Astrocyte (in vitro differentiated cells and primary cell): ENCODE results near the gene CFAP97D2.
"Not testable (repeated sequence)": the region's sequence is repeated elsewhere in the genome, so short reads cannot be mapped to it uniquely, and the experiment has no call there.

Experiments used
- EZH2 ChIP-seq: IDR thresholded peaks from 2 replicates; pipeline ENCODE4 v1.6.1; 2012; ENCODE audit warnings: mild to moderate bottlenecking, low read length, inconsistent platforms; ENCODE audit not compliant: insufficient read depth
- TF ChIP-seq, protein P1 (sequence below): IDR thresholded peaks from 2 replicates; pipeline ENCODE4 v1.5.1; 2011; ENCODE audit warnings: low read depth, mild to moderate bottlenecking, inconsistent platforms, low read length, moderate library complexity; ENCODE audit not compliant: insufficient read depth

DNA sequence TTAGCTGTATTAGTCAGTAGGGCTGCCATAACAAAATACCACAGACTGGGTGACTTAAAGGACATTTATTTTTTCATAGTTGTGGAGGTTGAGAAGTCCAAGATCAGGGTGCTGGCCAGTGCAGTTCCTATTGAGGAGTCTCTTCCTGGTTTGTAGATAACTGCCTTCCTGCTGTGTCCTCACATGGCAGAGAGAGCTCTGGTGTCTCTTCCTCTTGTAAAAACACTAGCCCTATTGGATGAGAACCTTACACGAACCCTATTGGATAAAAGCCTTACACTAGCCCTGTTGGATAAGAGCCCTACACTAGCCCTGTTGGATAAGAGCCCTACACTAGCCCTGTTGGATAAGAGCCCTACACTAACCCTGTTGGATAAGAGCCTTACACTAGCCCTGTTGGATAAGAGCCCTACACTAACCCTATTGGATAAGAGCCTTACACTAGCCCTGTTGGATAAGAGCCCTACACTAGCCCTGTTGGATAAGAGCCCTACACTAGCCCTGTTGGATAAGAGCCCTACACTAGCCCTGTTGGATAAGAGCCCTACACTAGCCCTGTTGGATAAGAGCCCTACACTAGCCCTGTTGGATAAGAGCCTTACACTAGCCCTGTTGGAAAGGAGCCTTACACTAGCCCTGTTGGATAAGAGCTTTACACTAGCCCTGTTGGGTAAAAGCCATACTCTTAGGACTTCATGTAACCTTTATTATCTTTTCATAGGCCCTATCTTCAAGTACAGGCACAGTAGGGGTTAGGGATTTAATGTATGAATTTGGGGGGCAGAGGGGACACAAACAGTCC lies 72.8 kb downstream of the CFAP97D2 start:
- not testable (repeated sequence) for TF ChIP-seq EZH2
- TF ChIP-seq, protein P1, sequence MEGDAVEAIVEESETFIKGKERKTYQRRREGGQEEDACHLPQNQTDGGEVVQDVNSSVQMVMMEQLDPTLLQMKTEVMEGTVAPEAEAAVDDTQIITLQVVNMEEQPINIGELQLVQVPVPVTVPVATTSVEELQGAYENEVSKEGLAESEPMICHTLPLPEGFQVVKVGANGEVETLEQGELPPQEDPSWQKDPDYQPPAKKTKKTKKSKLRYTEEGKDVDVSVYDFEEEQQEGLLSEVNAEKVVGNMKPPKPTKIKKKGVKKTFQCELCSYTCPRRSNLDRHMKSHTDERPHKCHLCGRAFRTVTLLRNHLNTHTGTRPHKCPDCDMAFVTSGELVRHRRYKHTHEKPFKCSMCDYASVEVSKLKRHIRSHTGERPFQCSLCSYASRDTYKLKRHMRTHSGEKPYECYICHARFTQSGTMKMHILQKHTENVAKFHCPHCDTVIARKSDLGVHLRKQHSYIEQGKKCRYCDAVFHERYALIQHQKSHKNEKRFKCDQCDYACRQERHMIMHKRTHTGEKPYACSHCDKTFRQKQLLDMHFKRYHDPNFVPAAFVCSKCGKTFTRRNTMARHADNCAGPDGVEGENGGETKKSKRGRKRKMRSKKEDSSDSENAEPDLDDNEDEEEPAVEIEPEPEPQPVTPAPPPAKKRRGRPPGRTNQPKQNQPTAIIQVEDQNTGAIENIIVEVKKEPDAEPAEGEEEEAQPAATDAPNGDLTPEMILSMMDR = not testable (repeated sequence)
